Measurements from ENCODE around the gene ARF5. TPM values are rescaled to one million over a fixed set of nuclear protein-coding genes. Genes with fewer than 3 reads are reported as not detected.

Gene ARF5
- total and polyA plus RNA-seq, 11 donors: 85.3 to 196 (median 99.1) TPM

DNA sequence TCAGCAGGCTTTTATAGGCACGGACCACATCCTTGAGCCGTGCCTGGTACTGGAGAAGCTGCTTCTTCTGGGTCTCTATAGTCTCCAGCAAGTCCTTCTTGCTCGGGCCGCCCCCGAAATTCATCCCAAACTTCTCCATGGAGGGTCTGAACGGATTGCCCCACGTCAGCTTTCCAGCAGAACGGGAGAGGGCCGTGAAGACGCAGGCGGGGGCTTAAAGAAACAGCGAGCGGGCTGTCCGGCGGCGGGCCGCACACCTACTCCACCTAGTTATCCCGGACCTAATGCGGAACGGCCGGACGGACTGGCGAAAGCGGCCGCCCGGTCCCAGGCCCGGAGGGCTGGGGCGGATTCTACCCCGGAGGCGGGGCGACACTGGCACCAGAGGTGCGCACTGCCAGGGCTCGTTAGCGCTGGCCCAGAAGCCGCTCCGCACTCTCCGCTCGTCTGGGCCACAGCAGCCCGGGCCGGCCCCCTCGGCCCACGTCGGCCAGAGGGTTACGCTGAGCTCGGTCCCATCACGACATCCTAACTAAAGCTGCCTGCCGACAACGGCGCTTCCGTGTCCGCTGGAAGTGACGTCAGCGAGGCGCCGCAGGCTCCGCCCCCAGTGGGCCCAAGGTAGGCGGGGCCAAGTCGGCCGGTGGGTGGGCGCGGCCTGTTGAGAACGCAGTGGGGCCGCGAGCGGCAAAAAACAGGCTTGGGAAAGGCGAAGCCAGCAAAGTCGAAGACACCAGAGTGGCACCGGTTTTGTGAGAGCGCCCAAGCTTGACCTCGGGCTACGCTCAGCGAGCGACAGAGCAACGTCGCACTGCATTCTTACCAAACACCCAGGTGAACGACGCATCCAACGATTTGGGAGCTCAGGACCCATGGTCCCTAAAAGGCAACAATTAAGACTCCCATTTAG lies 2.9 kb upstream of the ARF5 start, which contains the start of gene GCC1:
Gene GCC1, minus strand, starts transcription at position 553 of the 910 bp plus-strand sequence. Its CDS starts 414 bp downstream, at position 139.
- intact Hi-C loops (cut with DNase I): loop anchor here in 6 of 10 donors (5.0 to 10.0 kb wide), 3 partner anchors 67 to 193 kb away; partner anchors contain the start of genes ZNF800 (in 5 of the 6) and SND1 (in 2 of the 6)
- peak within 1 kb of the TSS; percentile 14 to 95 (median 90) for H3K27ac ChIP-seq
- DNase-seq (peak; percentile 92 to 97 (median 93)), ATAC-seq (peak; percentile 75 to 91 (median 86))
- 2 to 7% (median 3%) methylated on average over 35 to 78 of the region's 78 CpGs for WGBS, 4 donors
- H3K4me1 ChIP-seq: peaks cover 19 to 77% (median 57%) of the 10 kb centered on the region in 12 donors
- peak within 1 kb of the TSS; percentile 53 to 99 (median 82) for H3K4me3 ChIP-seq
- H3K9me3 ChIP-seq: no peaks in the 10 kb centered on the region
- H3K27me3 ChIP-seq: no peaks in the 10 kb centered on the region
- TF ChIP-seq POLR2A (IDR thresholded peaks at IDR 0.05): peak in 1 of 2 donors; percentile 95
- TF ChIP-seq, protein P1, sequence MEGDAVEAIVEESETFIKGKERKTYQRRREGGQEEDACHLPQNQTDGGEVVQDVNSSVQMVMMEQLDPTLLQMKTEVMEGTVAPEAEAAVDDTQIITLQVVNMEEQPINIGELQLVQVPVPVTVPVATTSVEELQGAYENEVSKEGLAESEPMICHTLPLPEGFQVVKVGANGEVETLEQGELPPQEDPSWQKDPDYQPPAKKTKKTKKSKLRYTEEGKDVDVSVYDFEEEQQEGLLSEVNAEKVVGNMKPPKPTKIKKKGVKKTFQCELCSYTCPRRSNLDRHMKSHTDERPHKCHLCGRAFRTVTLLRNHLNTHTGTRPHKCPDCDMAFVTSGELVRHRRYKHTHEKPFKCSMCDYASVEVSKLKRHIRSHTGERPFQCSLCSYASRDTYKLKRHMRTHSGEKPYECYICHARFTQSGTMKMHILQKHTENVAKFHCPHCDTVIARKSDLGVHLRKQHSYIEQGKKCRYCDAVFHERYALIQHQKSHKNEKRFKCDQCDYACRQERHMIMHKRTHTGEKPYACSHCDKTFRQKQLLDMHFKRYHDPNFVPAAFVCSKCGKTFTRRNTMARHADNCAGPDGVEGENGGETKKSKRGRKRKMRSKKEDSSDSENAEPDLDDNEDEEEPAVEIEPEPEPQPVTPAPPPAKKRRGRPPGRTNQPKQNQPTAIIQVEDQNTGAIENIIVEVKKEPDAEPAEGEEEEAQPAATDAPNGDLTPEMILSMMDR (IDR thresholded peaks at IDR 0.05): no peak
- H3K36me3 ChIP-seq: peaks cover 0 to 38% (median 33%) of the 10 kb centered on the region in 9 donors

DNA sequence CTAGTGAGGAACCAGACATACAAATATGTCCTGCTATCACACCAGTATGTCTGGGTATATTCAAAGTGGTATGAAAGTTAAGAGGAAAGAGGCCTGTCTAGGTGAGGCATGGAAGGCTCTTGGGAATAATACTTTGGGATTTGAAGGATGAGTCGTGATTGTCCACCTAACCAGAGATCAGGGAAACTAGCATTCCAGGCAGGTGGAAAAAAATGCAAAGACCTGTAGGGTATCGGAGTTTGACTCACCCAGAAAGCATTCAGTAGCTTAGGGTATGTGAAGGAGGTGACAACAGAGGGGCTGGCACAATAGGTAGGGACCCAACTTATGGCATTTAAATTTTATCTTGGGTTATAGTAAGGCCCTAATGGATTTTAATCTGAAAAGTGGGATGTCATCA lies 1.9 kb upstream of the ARF5 start:
- DNase-seq: no peak
- H3K9me3 ChIP-seq: no peaks in the 10 kb centered on the region
- peak overlapping the region in 1 of 12 donors; percentile 93 for H3K27ac ChIP-seq
- peaks cover 19 to 67% (median 52%) of the 10 kb centered on the region in 12 donors for H3K4me1 ChIP-seq
- intact Hi-C loops (cut with DNase I): loop anchor here in 7 of 10 donors (2.0 to 10.0 kb wide), 4 partner anchors 66 to 194 kb away; partner anchors contain the start of genes ZNF800 (in 6 of the 7) and SND1 (in 2 of the 7)
- no peaks in the 10 kb centered on the region for H3K27me3 ChIP-seq
- peak overlapping the region in 1 of 12 donors; percentile 73 for H3K4me3 ChIP-seq
- H3K36me3 ChIP-seq: peaks cover 0 to 40% (median 34%) of the 10 kb centered on the region in 9 donors
- 88 to 96% (median 91%) methylated on average over 2 of the region's 2 CpGs for WGBS, 4 donors
- TF ChIP-seq POLR2A (IDR thresholded peaks at IDR 0.05): no peak
- TF ChIP-seq, protein P1 (IDR thresholded peaks at IDR 0.05): no peak
- no peak for ATAC-seq

DNA sequence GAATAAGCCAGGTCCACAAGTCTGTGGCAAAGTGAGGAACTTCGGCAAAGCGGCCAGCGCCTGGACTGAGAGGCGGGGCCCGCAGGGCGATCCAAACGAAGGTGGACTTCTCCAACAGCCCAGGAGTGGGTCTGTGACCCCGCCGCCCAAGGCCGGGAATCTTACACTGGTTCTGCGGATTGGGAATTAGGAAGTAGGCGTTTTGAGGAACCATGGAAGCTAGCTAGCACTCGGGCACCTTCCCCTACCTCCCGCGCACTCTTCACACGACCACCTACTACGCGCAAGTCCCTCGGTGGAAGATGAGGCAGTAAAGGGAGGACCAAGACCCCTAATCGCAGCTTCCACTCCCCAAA lies 570 bp upstream of the ARF5 start:
- intact Hi-C loops (cut with DNase I): loop anchor here in 9 of 10 donors (2.0 to 10.0 kb wide), 6 partner anchors 59 to 195 kb away; partner anchors contain the start of genes ZNF800 (in 6 of the 9) and SND1 (in 2 of the 9)
- Histone ChIP-seq H3K27ac (peak overlapping the region; percentile 51 to 95 (median 92)), H3K36me3 (peaks cover 0 to 33% (median 31%) of the 10 kb centered on the region in 9 donors), H3K27me3 (no peaks in the 10 kb centered on the region), H3K9me3 (no peaks in the 10 kb centered on the region), H3K4me3 (peak overlapping the region; percentile 83 to 100 (median 96)), H3K4me1 (peaks cover 10 to 54% (median 39%) of the 10 kb centered on the region in 12 donors)
- ATAC-seq (no peak), DNase-seq (peak in 3 of 5 donors; percentile 30 to 43 (median 33))
- TF ChIP-seq, protein P1 (IDR thresholded peaks at IDR 0.05): no peak
- TF ChIP-seq POLR2A (IDR thresholded peaks at IDR 0.05): no peak
- WGBS, 4 donors: 50 to 61% (median 53%) methylated on average over 20 of the region's 20 CpGs
